Vagina (tissue), 2 donors: Measurements from ENCODE around the gene C2orf76.

Source experiments
- POLR2AphosphoS5 ChIP-seq, 2 donors: sonication (generic); formaldehyde crosslinking; IDR thresholded peaks; one replicate each; pipeline ENCODE4 v1.9.0; 2017; ENCODE audit warnings: antibody characterized with exemption in 2 of 2, mild to moderate bottlenecking in 2 of 2, low read depth in 1 of 2; ENCODE audit not compliant: insufficient read depth in 1 of 2
- TF ChIP-seq, protein P1 (sequence below), 3 experiments: fragments of 450-650 bp in 2 of 3; fragments of 200-600 bp in 1 of 3; sonication (generic) in 1 of 3; IDR thresholded peaks; one replicate each; pipeline ENCODE4 v1.5.1; 2017 to 2019; ENCODE audit warnings: antibody characterized with exemption in 3 of 3, mild to moderate bottlenecking in 2 of 3, moderate library complexity in 2 of 3

DNA sequence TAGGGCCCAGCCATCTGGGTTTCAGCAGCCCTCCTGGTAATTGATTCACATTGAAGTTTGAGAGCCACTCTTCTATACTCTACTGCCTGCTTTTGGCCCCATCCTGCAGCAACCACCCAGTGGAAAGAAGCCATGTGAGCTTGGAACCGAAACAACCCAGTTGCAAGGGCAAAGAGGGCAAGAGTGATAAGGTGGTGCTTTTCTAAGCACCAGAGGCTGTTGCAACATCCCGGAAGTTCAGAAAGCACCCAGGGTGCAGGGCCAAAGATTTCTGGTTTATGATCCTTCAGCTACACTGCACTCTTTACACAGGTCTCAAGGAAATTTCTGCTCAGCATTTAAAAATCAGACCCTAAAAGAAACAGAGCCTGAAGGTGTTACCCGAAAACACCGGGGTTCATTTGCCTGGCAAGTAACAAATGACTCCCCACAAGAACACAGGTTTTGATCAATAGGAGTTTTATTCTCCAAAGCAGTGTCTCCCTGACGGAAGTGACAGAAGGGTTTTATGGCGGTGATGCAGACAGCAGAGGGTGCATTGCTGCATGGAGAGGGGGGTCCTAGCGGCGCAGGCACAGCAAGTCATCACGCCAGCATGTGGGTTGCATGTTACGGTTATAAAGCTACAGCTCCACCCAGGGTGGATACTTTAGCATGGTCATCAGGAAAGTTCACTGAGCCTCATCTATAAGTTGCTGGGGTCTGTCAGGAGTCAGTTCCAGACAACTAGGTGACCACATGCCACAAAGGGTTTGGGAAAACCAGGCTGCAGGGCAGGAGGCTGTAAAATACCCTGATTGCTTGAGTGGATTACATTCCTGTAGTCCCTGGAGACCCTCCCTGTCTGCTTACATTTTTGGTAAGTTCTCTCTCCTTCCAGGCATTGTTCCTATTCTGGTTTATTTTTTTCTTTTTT lies 36.3 kb upstream of the C2orf76 start:
- no peak for TF ChIP-seq POLR2AphosphoS5 (IDR thresholded peaks at IDR 0.05; ENCODE audit: insufficient read depth in 1 of 2, low read depth in 1 of 2)
- TF ChIP-seq, protein P1, sequence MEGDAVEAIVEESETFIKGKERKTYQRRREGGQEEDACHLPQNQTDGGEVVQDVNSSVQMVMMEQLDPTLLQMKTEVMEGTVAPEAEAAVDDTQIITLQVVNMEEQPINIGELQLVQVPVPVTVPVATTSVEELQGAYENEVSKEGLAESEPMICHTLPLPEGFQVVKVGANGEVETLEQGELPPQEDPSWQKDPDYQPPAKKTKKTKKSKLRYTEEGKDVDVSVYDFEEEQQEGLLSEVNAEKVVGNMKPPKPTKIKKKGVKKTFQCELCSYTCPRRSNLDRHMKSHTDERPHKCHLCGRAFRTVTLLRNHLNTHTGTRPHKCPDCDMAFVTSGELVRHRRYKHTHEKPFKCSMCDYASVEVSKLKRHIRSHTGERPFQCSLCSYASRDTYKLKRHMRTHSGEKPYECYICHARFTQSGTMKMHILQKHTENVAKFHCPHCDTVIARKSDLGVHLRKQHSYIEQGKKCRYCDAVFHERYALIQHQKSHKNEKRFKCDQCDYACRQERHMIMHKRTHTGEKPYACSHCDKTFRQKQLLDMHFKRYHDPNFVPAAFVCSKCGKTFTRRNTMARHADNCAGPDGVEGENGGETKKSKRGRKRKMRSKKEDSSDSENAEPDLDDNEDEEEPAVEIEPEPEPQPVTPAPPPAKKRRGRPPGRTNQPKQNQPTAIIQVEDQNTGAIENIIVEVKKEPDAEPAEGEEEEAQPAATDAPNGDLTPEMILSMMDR (IDR thresholded peaks at IDR 0.05), result no peak
